HepG2 (cell line): ENCODE data around the gene ATR. TPM values are rescaled to one million over a fixed set of nuclear protein-coding genes. Genes with fewer than 3 reads are reported as not detected.

ENCODE experiments used
- AKNA ChIP-seq: sonication (generic); formaldehyde crosslinking; IDR thresholded peaks from 2 replicates; pipeline ENCODE4 v1.4.0; 2020; ENCODE audit warnings: missing genetic modification reagents, borderline replicate concordance
- CBX5 ChIP-seq: sonication (generic); formaldehyde crosslinking; IDR thresholded peaks from 2 replicates; pipeline ENCODE4 v1.4.0; 2020; ENCODE audit warnings: missing genetic modification reagents, borderline replicate concordance
- CENPX ChIP-seq: sonication (generic); formaldehyde crosslinking; IDR thresholded peaks from 2 replicates; pipeline ENCODE4 v1.9.0; 2021; ENCODE audit warnings: mild to moderate bottlenecking, missing genetic modification reagents, moderate library complexity
- FOXO1 ChIP-seq: sonication (generic); formaldehyde crosslinking; IDR thresholded peaks from 2 replicates; pipeline ENCODE4 v1.4.0; 2020; ENCODE audit warnings: missing genetic modification reagents
- MYC ChIP-seq: sonication (generic); formaldehyde crosslinking; IDR thresholded peaks from 2 replicates; pipeline ENCODE4 v1.9.0; 2021; ENCODE audit warnings: missing genetic modification reagents, borderline replicate concordance
- PHF20 ChIP-seq: sonication (generic); formaldehyde crosslinking; IDR thresholded peaks from 2 replicates; pipeline ENCODE4 v1.5.0; 2020; ENCODE audit warnings: mild to moderate bottlenecking, missing genetic modification reagents
- RARG ChIP-seq: sonication (generic); formaldehyde crosslinking; IDR thresholded peaks from 2 replicates; pipeline ENCODE4 v1.4.0; 2020; ENCODE audit warnings: low read depth, mild to moderate bottlenecking, missing genetic modification reagents
- SKI ChIP-seq: fragments of 450-650 bp; IDR thresholded peaks from one replicate; pipeline ENCODE4 v1.6.1; 2018; ENCODE audit warnings: mild to moderate bottlenecking; ENCODE audit not compliant: partially characterized antibody
- TCF7L2 ChIP-seq: IDR thresholded peaks from 2 replicates; pipeline ENCODE4 v1.6.1; 2011; ENCODE audit warnings: mild to moderate bottlenecking, low read depth, low read length, moderate library complexity
- TRIM24 ChIP-seq: sonication (generic); formaldehyde crosslinking; IDR thresholded peaks from 2 replicates; pipeline ENCODE4 v1.8.0; 2022; ENCODE audit warnings: mild to moderate bottlenecking, missing genetic modification reagents
- ZBTB8A ChIP-seq: sonication (generic); formaldehyde crosslinking; IDR thresholded peaks from 2 replicates; pipeline ENCODE4 v1.4.0; 2020; ENCODE audit warnings: mild to moderate bottlenecking, low read depth, missing genetic modification reagents, borderline replicate concordance
- ZNF260 ChIP-seq: sonication (generic); formaldehyde crosslinking; IDR thresholded peaks from 2 replicates; pipeline ENCODE4 v1.4.0; 2020; ENCODE audit warnings: missing genetic modification reagents, low read depth, mild to moderate bottlenecking, borderline replicate concordance
- ZNF44 ChIP-seq: sonication (generic); formaldehyde crosslinking; IDR thresholded peaks from 2 replicates; pipeline ENCODE4 v1.5.1; 2020; ENCODE audit warnings: mild to moderate bottlenecking, missing genetic modification reagents
- ZNF563 ChIP-seq: sonication (generic); formaldehyde crosslinking; IDR thresholded peaks from 2 replicates; pipeline ENCODE4 v1.8.0; 2022; ENCODE audit warnings: mild to moderate bottlenecking, moderate library complexity, missing genetic modification reagents
- ZNF564 ChIP-seq: sonication (generic); formaldehyde crosslinking; IDR thresholded peaks from 2 replicates; pipeline ENCODE4 v1.8.1; 2023; ENCODE audit warnings: mild to moderate bottlenecking, missing genetic modification reagents
- ZNF605 ChIP-seq: sonication (generic); formaldehyde crosslinking; IDR thresholded peaks from 2 replicates; pipeline ENCODE4 v1.8.0; 2022; ENCODE audit warnings: mild to moderate bottlenecking, missing genetic modification reagents
- ZSCAN20 ChIP-seq: sonication (generic); formaldehyde crosslinking; IDR thresholded peaks from 2 replicates; pipeline ENCODE4 v1.4.0; 2020; ENCODE audit warnings: missing genetic modification reagents, mild to moderate bottlenecking, borderline replicate concordance
- ZSCAN25 ChIP-seq: sonication (generic); formaldehyde crosslinking; IDR thresholded peaks from 2 replicates; pipeline ENCODE4 v1.8.0; 2022; ENCODE audit warnings: mild to moderate bottlenecking, missing genetic modification reagents
- polyA plus RNA-seq, 8 experiments: library from polyadenylated mRNA; depleted of rRNA in 3 of 8; stranded (reverse) in 7 of 8; unstranded in 1 of 8; fragments of >200 nt; fragmentation: Illumina TruSeq in 4 of 8; extraction: Trizol in 4 of 8; gene quantifications; 2 replicates each; pipeline versions ENCODE4 v1.2.1 to v1.2.3, GENCODE V29; 2011 to 2016; ENCODE audit warnings: low read depth in 4 of 8, missing spikeins in 1 of 8, mixed read lengths in 1 of 8; ENCODE audit not compliant: insufficient read depth in 1 of 8
- total RNA-seq, 5 experiments: library from RNA; depleted of rRNA; stranded (reverse); fragments of >200 nt; fragmentation: Illumina TruSeq; extraction: Trizol; gene quantifications; 2 replicates each; pipeline ENCODE4 v1.2.3, GENCODE V29; 2016; ENCODE audit warnings: low read depth in 1 of 5
- TF ChIP-seq, protein P1 (sequence below): sonication (generic); formaldehyde crosslinking; IDR thresholded peaks from 2 replicates; pipeline ENCODE4 v1.5.0; 2020; ENCODE audit warnings: missing genetic modification reagents, mild to moderate bottlenecking, borderline replicate concordance
- TF ChIP-seq, protein P2 (sequence below): sonication (generic); formaldehyde crosslinking; IDR thresholded peaks from 2 replicates; pipeline ENCODE4 v1.4.0; 2020; ENCODE audit warnings: missing genetic modification reagents
- TF ChIP-seq, protein P3 (sequence below): sonication (generic); formaldehyde crosslinking; IDR thresholded peaks from 2 replicates; pipeline ENCODE4 v1.4.0; 2020; ENCODE audit warnings: missing genetic modification reagents, low read depth, mild to moderate bottlenecking, borderline replicate concordance
- TF ChIP-seq, protein P4 (sequence below), 2 experiments: sonication (generic) in 1 of 2; formaldehyde crosslinking in 1 of 2; IDR thresholded peaks; 2 replicates each; pipeline versions ENCODE4 v1.4.0 to v1.6.1; 2018 to 2020; ENCODE audit warnings: missing genetic modification reagents in 2 of 2, borderline replicate concordance in 1 of 2, low read depth in 1 of 2, mild to moderate bottlenecking in 1 of 2, missing biosample characterization in 1 of 2

ATR gene
- total and polyA plus RNA-seq, 2 of the 13 experiments (the other 11 are each of a cell fraction or from before 2014, with no cell fraction given): 6.6 to 17.0 TPM

GRCh38 chr3:142447301-142447851 is 131.2 kb downstream of the ATR start (continued):
- TF ChIP-seq, protein P1, sequence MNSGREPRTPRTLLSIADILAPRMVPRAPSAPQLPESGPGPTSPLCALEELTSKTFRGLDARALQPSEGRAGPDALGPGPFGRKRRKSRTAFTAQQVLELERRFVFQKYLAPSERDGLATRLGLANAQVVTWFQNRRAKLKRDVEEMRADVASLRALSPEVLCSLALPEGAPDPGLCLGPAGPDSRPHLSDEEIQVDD (CRISPR knock-in tag): no peak
- TF ChIP-seq SKI (no peak), ZNF44 (no peak), ZNF260 (CRISPR knock-in tag) (no peak), ZBTB8A (CRISPR knock-in tag) (no peak), ZSCAN20 (0 out of 2 replicates have a peak, but pooled peaks have one; percentile 39), PHF20 (CRISPR knock-in tag) (no peak), CENPX (CRISPR knock-in tag) (no peak), ZNF564 (CRISPR knock-in tag) (no peak; the same call in 1 of the 2 replicates), RARG (no peak), CBX5 (CRISPR knock-in tag) (no peak), MYC (CRISPR knock-in tag) (no peak), ZNF563 (CRISPR knock-in tag) (no peak), AKNA (CRISPR knock-in tag) (no peak), ZSCAN25 (peak; percentile 11; the same call in 1 of the 2 replicates), TCF7L2 (no peak), ZNF605 (peak; percentile 65; the same call in 1 of the 2 replicates), FOXO1 (CRISPR knock-in tag) (peak; percentile 26; the same call in 1 of the 2 replicates), TRIM24 (no peak)
- TF ChIP-seq, protein P2, sequence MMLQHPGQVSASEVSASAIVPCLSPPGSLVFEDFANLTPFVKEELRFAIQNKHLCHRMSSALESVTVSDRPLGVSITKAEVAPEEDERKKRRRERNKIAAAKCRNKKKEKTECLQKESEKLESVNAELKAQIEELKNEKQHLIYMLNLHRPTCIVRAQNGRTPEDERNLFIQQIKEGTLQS (CRISPR knock-in tag): no peak
- TF ChIP-seq, protein P3, sequence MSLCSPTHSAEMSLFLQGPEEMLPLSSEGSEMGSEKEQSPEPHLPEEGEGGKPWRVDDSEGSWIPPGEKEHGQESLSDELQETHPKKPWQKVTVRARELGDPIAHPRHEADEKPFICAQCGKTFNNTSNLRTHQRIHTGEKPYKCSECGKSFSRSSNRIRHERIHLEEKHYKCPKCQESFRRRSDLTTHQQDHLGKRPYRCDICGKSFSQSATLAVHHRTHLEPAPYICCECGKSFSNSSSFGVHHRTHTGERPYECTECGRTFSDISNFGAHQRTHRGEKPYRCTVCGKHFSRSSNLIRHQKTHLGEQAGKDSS: peak; percentile 19; the same call in 1 of the 2 replicates
- TF ChIP-seq, protein P4, sequence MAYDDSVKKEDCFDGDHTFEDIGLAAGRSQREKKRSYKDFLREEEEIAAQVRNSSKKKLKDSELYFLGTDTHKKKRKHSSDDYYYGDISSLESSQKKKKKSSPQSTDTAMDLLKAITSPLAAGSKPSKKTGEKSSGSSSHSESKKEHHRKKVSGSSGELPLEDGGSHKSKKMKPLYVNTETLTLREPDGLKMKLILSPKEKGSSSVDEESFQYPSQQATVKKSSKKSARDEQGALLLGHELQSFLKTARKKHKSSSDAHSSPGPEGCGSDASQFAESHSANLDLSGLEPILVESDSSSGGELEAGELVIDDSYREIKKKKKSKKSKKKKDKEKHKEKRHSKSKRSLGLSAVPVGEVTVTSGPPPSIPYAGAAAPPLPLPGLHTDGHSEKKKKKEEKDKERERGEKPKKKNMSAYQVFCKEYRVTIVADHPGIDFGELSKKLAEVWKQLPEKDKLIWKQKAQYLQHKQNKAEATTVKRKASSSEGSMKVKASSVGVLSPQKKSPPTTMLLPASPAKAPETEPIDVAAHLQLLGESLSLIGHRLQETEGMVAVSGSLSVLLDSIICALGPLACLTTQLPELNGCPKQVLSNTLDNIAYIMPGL (CRISPR knock-in tag; IDR thresholded peaks at IDR 0.05; ENCODE audit: borderline replicate concordance in 1 of 2, low read depth in 1 of 2): peak in 1 of 2 experiments; percentile 63; a peak in 2 of 4 replicates
